AG10803 (cell line): ENCODE results near the gene RNF214.

Experiments
- DNase-seq: peaks from one replicate; pipeline ENCODE4 v3.0.0; 2010; ENCODE audit warnings: low read depth
- H3K4me3 ChIP-seq: 2 replicates; pipeline ENCODE4 v1.5.1; 2011; ENCODE audit warnings: mild to moderate bottlenecking, low read length, control low read depth
- TF ChIP-seq, protein P1 (sequence below): conservative IDR thresholded peaks from 2 replicates; pipeline ENCODE4 v1.5.1; 2011; ENCODE audit warnings: mild to moderate bottlenecking, low read length, control low read depth, inconsistent platforms

RNF214 gene

DNA sequence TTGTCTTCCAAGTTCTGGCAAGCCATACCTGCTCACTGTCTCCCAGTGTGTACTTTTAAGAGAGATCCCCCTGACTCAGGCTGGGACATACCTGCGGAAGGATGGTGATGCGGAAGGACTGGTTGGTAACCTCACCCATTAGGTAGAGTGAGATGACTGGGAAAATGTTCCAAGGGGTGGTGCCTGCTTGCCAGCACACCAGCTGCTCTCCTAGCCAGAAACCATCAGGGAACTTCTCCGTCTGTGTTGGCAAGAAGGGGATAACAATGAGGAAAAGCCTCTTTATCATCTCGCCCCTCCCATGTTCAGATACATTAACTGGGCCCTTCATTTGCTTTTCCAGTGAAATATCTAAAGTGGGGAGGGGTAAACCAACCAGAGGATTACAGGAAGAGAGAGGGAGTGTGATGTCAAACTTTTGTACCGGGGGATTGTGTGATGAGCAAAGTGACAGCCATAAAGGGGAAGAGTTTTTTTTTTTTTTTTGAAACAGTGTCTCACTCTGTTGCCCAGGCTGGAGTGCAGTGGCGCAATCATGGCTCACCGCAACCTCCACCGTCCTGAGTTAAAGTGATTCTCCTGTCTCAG, 58.4 kb downstream of the RNF214 start, which contains the start of gene BACE1-AS:
Gene BACE1-AS (plus strand): TSS at position 538 of the 588 bp plus-strand sequence.
- TF ChIP-seq, protein P1, sequence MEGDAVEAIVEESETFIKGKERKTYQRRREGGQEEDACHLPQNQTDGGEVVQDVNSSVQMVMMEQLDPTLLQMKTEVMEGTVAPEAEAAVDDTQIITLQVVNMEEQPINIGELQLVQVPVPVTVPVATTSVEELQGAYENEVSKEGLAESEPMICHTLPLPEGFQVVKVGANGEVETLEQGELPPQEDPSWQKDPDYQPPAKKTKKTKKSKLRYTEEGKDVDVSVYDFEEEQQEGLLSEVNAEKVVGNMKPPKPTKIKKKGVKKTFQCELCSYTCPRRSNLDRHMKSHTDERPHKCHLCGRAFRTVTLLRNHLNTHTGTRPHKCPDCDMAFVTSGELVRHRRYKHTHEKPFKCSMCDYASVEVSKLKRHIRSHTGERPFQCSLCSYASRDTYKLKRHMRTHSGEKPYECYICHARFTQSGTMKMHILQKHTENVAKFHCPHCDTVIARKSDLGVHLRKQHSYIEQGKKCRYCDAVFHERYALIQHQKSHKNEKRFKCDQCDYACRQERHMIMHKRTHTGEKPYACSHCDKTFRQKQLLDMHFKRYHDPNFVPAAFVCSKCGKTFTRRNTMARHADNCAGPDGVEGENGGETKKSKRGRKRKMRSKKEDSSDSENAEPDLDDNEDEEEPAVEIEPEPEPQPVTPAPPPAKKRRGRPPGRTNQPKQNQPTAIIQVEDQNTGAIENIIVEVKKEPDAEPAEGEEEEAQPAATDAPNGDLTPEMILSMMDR, result no peak
- DNase-seq, result no peak
- no peak within 1 kb of the TSS for H3K4me3 ChIP-seq

DNA sequence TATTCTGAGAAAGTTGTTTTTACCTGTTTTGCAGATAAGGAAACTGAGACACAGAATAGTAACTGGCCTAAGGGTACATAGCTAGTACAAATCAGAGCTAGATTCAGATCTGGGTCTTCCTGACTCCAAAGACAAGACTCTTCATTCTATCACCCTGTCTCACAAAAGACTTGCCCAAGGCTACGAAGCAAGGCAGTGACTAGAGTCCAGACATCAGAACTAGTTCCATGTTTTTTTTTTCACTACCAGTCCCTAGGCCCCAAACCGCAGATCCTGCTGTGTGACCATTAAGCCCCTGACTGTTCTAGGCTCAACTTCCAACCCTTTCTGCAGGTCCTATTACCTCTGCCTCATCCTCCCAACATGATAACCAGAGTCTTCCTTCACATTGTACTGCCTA, 60.1 kb downstream of the RNF214 start:
- no peak overlapping the region for H3K4me3 ChIP-seq
- no peak for DNase-seq
- TF ChIP-seq, protein P1, result no peak

DNA sequence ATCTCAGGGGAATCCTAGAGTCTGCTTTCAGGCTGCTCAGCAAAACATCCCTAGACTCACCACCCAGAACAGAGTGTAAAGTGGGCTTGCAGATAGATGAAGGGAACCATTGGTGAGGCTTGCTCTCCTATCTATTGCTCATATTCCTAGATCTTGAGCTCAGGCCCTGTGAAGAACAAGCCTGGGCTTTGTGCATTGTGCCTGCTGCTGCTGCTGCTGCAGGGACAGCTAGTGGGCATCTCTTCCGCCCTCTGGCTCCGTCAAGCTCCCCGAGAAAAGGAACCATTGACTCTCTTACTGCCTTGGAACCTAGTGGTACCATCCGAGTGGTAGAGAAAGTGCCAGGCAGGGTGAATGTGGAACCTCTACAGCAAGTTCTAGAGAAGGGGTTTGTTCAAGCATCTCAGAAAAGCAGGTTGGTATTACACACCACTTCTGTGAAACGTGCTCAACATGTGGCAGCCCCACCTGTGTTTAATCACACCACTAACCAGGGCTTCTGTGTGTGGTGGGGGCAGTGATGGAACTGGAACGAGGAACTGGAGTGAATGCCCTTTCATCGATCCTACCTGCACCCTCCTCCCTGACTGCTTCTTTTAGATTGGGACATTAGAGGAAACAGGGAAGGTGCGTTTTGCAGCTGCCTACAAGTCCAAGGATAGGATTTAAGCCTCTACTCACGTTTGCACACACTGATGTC, 63.1 kb downstream of the RNF214 start:
- no peak overlapping the region for H3K4me3 ChIP-seq
- DNase-seq, result no peak
- TF ChIP-seq, protein P1, result no peak

DNA sequence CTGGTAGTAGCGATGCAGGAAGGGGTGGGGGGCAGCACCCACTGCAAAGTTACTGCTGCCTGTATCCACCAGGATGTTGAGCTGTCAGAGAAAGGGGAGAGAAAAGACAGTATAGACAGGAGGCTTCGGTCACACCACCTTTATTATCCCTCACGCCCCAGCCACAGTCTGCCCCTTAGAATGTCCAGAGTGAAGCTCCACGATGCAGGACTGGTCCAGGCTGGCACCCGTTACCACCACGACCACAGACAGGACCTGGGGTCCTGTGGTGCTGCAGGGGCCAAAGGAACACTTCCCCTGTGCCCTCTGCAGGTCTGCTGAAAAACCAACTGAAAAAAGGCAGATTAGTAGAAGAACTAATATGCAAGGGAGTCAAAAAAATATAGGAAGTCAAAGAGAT, 64.4 kb downstream of the RNF214 start:
- DNase-seq, result no peak
- TF ChIP-seq, protein P1, result no peak

GRCh38 chr11:117298195-117298594, 65.7 kb downstream of the RNF214 start:
- TF ChIP-seq, protein P1, result no peak
- H3K4me3 ChIP-seq, result no peak overlapping the region
- no peak for DNase-seq

More for the DNA sequence above, 64.4 kb downstream of the RNF214 start:
- H3K4me3 ChIP-seq, result no peak overlapping the region

DNA sequence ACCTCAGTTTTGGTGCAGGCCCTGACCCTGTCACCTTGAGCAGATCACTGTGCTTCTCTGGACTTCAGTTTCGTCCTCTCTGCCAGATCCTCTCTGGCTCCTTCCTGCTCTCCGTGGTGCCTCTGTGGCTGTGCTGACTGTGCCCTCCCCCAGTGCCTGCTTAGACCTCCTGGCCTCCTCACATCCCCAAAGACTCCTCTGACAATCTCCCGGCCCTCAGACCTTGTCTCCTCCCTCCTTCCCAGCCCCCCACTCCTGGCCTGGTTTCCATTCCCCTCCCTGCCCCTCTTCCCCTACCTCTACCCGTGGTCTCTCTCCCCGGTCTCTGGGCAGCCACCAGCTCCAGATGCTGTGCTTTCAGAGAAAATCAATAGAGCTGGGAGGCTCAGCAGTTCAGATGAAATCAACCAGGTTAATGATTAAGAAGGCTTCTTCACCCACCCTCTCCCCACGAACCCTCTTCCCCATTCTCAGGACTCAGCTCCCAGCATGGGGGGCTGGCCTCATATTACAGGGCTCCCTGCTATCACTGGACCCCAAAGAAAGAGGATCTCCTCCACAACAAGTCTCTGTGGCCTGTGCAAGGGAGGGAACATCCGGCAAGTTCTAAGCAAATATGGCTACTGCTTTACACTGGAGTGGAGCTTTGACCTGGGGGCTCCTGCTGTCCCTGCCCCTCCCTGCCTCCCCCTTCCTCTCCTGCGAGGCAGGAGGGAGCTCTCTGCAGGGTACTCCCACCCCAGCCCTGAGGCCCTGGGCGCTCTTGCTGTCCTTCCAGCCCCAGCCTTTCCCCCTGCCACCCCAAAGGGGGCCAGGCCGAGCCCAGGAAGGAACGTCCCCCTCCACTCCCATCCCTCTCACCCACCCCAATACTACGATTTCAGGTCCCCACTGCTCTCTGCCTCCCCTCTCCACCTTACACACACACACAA, 67.1 kb downstream of the RNF214 start:
- DNase-seq, result no peak
- TF ChIP-seq, protein P1, result no peak
- H3K4me3 ChIP-seq, result no peak overlapping the region
